A549 treated with AZD2906 at 1 μM for 4 hours (cell line): ENCODE results near the gene SPDYE3. TPM values are rescaled to one million over a fixed set of nuclear protein-coding genes. Genes with fewer than 3 reads are reported as not detected.

ENCODE experiments used
- total RNA-seq: library from RNA; stranded (reverse); fragments of 200-300 nt; extraction: Qiagen RNA extraction; gene quantifications from 5 replicates; pipeline ENCODE4 v1.2.3, GENCODE V29; 2022

SPDYE3 gene, protein sequence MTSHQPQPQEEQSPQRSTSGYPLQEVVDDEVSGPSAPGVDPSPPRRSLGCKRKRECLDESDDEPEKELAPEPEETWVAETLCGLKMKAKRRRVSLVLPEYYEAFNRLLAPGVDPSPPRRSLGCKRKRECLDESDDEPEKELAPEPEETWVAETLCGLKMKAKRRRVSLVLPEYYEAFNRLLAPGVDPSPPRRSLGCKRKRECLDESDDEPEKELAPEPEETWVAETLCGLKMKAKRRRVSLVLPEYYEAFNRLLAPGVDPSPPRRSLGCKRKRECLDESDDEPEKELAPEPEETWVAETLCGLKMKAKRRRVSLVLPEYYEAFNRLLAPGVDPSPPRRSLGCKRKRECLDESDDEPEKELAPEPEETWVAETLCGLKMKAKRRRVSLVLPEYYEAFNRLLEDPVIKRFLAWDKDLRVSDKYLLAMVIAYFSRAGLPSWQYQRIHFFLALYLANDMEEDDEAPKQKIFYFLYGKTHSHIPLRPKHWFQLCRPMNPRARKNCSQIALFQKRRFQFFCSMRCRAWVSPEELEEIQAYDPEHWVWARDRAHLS
- total RNA-seq = 0.03 TPM in 1 of 5 replicates, not detected in the others

DNA sequence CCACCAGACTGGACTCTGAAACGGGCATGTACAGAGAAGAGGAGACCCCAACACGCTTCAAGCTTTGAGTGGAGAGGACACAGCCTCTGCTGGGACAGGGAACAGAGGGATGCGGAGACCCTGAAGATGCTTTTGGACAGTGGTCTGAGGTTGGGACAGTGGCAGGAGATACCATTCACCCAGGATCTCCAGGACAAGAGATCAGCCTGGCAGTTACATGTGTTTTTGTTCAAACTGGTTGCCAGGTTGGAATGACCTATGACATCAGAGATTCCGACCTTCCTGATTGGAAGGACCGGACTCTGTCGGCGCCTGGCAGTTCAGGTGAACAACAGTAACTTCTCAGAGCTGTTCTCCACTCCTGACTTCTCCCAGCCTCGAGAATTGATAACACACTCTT, at the start of gene SPDYE3:
Gene SPDYE3, plus strand, starts transcription at position 301 of the 400 bp plus-strand sequence. CDS start 184 bp downstream, outside the sequence.

DNA sequence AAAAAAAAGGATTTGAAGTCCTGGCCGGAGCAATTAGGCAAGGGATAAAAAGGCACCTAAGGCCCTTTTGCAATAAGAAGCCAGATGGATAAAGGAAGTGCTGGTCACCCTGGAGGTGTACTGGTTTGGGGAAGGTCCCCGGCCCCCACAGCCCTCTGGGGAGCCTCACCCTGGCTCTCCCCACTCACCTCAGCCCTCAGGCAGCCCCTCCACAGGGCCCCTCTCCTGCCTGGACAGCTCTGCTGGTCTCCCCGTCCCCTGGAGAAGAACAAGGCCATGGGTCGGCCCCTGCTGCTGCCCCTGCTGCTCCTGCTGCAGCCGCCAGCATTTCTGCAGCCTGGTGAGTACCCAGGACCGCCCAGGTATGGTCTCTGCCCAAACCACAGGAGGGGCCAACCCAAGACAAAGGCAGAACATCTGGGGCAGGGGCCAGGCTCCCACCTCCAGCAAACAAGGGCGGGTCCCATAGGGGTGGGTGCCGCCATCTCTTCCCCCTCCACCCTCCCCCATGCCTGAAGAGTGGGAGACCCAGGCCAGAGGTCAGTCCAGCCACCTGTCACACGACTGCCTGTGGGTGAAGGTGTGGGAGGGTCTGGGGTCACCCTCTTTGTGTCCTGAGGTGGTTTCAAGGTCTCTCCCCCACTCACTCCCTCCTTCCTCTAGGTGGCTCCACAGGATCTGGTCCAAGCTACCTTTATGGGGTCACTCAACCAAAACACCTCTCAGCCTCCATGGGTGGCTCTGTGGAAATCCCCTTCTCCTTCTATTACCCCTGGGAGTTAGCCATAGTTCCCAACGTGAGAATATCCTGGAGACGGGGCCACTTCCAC, 50.7 kb downstream of the SPDYE3 start, which contains the start of gene PILRB:
Gene PILRB, plus strand, starts transcription at position 91 of the 830 bp plus-strand sequence. Its CDS starts 186 bp downstream, at position 277.

Other genes with a start within 250 kb of the SPDYE3 start
- 18.5 to 25.1 TPM (median 19.1 TPM) in 5 replicates for gene ZNF3, start 226.0 kb upstream of the SPDYE3 start, total RNA-seq
- gene COPS6, start 218.7 kb upstream of the SPDYE3 start, total RNA-seq = 144 to 180 TPM (median 173 TPM) in 5 replicates
- 224 to 242 TPM (median 235 TPM) in 5 replicates for gene MCM7, start 206.3 kb upstream of the SPDYE3 start, total RNA-seq
- gene AP4M1, start 206.1 kb upstream of the SPDYE3 start, total RNA-seq = 13.4 to 15.1 TPM (median 14.2 TPM) in 5 replicates
- 61.4 to 69.4 TPM (median 63.4 TPM) in 5 replicates for gene TAF6, start 188.3 kb upstream of the SPDYE3 start, total RNA-seq
- 9.2 to 10.9 TPM (median 10.2 TPM) in 5 replicates for gene CNPY4, start 188.1 kb upstream of the SPDYE3 start, total RNA-seq
- gene MBLAC1, start 180.7 kb upstream of the SPDYE3 start, total RNA-seq = 2.1 to 3.5 TPM (median 3.0 TPM) in 5 replicates
- 148 to 203 TPM (median 179 TPM) in 5 replicates for gene LAMTOR4, start 158.8 kb upstream of the SPDYE3 start, total RNA-seq
- 9.6 to 13.2 TPM (median 12.4 TPM) in 5 replicates for gene TRAPPC14, start 149.0 kb upstream of the SPDYE3 start, total RNA-seq
- 0.02 to 0.21 TPM (median 0.08 TPM) in 4 of 5 replicates, not detected in the other for gene GAL3ST4, start 139.1 kb upstream of the SPDYE3 start, total RNA-seq
- 0.34 to 1.1 TPM (median 0.66 TPM) in 5 replicates for gene GPC2, start 130.3 kb upstream of the SPDYE3 start, total RNA-seq
- gene STAG3, start 129.8 kb upstream of the SPDYE3 start, total RNA-seq = 0.14 to 0.42 TPM (median 0.18 TPM) in 5 replicates
- 0.05 TPM in 1 of 5 replicates, not detected in the others for gene PVRIG, start 87.8 kb upstream of the SPDYE3 start, total RNA-seq
- 16.8 to 31.3 TPM (median 26.6 TPM) in 5 replicates for gene PILRB, start 50.4 kb downstream of the SPDYE3 start, total RNA-seq
- gene PILRA, start 65.8 kb downstream of the SPDYE3 start, total RNA-seq = 2.6 to 5.1 TPM (median 4.1 TPM) in 5 replicates
- gene ZCWPW1, start 121.0 kb downstream of the SPDYE3 start, total RNA-seq = 1.1 to 1.9 TPM (median 1.5 TPM) in 5 replicates
- gene MEPCE, start 122.1 kb downstream of the SPDYE3 start, total RNA-seq = 41.0 to 47.9 TPM (median 44.5 TPM) in 5 replicates
- gene PPP1R35, start 128.8 kb downstream of the SPDYE3 start, total RNA-seq = 33.0 to 51.8 TPM (median 48.4 TPM) in 5 replicates
- gene SPACDR, start 156.6 kb downstream of the SPDYE3 start, total RNA-seq = 0.77 to 0.92 TPM (median 0.85 TPM) in 5 replicates
- 54.7 to 73.7 TPM (median 65.5 TPM) in 5 replicates for gene TSC22D4, start 171.5 kb downstream of the SPDYE3 start, total RNA-seq
- 4.1 to 7.9 TPM (median 6.7 TPM) in 5 replicates for gene NYAP1, start 176.2 kb downstream of the SPDYE3 start, total RNA-seq
- 41.5 to 62.8 TPM (median 57.6 TPM) in 5 replicates for gene AGFG2, start 231.5 kb downstream of the SPDYE3 start, total RNA-seq